Measurements from ENCODE around the gene SPRY4. TPM values are rescaled to one million over a fixed set of nuclear protein-coding genes. Genes with fewer than 3 reads are reported as not detected.

SPRY4 gene
- total and polyA plus RNA-seq, 2 of the 4 experiments (the other 2 are of a cell fraction) = 8.4 to 21.0 TPM

- no peak for DNase-seq
- no peak overlapping the region for H3K18ac ChIP-seq (ENCODE audit: low read depth, low read length)
- H2BK120ac ChIP-seq (ENCODE audit: low read depth, low read length) = no peak overlapping the region
- H3K36me3 ChIP-seq (ENCODE audit: control insufficient read depth, insufficient read depth, low read length) = no peaks in the 10 kb centered on the region
- H4K5ac ChIP-seq (ENCODE audit: low read depth, low read length) = peak overlapping the region; percentile 2; the same call in 1 of the 2 replicates
- no TSS peak for BruUV-seq (replicated peaks)
- no peak for ATAC-seq (ENCODE audit: low read depth)
- no peak overlapping the region for H3K4ac ChIP-seq (ENCODE audit: low read depth, low read length)
- no peak overlapping the region for H2AK5ac ChIP-seq (ENCODE audit: low read depth, low read length)
- no peaks in the 10 kb centered on the region for H4K20me1 ChIP-seq (ENCODE audit: insufficient read depth, low read length)
- no peak overlapping the region for H3K23ac ChIP-seq (ENCODE audit: low read depth, low read length)
- no peak overlapping the region for H2AK9ac ChIP-seq (replicated peaks; ENCODE audit: low read depth, low read length, poor library complexity)
- H3K4me1 ChIP-seq (ENCODE audit: control insufficient read depth, insufficient read depth, low read length) = 0 out of 2 replicates have a peak, but pooled peaks cover 2% of the 10 kb centered on the region
- H3K9me3 ChIP-seq (ENCODE audit: control insufficient read depth, insufficient read depth, low read length) = no peaks in the 10 kb centered on the region
- H3K56ac ChIP-seq (ENCODE audit: extremely low read depth, insufficient read depth, low read length) = no peak overlapping the region
- H2AFZ ChIP-seq (replicated peaks; ENCODE audit: low read length, poor library complexity) = no peak overlapping the region
- H4K91ac ChIP-seq (ENCODE audit: insufficient read depth, low read depth, low read length) = no peak overlapping the region
- no peak overlapping the region for H2BK20ac ChIP-seq (ENCODE audit: low read depth, low read length)
- CTCF ChIA-PET = no interaction called here
- no peak overlapping the region for H2BK15ac ChIP-seq (ENCODE audit: low read depth, low read length)
- H3K9ac ChIP-seq (ENCODE audit: low read depth, low read length) = no peak overlapping the region
- H3K4me3 ChIP-seq (ENCODE audit: insufficient read depth, low read depth, low read length) = no peak overlapping the region
- WGBS, 2 experiments (ENCODE audit: extremely low coverage in 2 of 2, insufficient read length in 1 of 2) = no CpG with 5 or more reads among the region's 5 CpGs
- intact Hi-C loops (cut with micrococcal nuclease) (no loop called here), in situ Hi-C loops (cut with MboI; ENCODE audit: low sequenced_read_pairs) (no loop called here), dilution Hi-C loops (cut with HindIII; ENCODE audit: low sequenced_read_pairs, unreplicated experiment) (no loop called here)
- H3K27me3 ChIP-seq (ENCODE audit: control insufficient read depth, insufficient read depth, low read length) = no peaks in the 10 kb centered on the region
- peaks cover 0 to 36% of the 10 kb centered on the region in 2 experiments; a peak in 2 of 4 replicates for H3K79me1 ChIP-seq (ENCODE audit: low read depth in 1 of 2, low read length in 2 of 2)
- H3K14ac ChIP-seq (replicated peaks; ENCODE audit: low read depth, low read length) = no peak overlapping the region
- H3K27ac ChIP-seq (ENCODE audit: insufficient read depth, low read length) = no peak overlapping the region
- H4K8ac ChIP-seq (ENCODE audit: low read depth in 2 of 2, low read length in 2 of 2) = peak overlapping the region in 1 of 2 experiments; percentile 45; a peak in 1 of 4 replicates
- TF ChIP-seq CHD1 (IDR thresholded peaks at IDR 0.05; ENCODE audit: low read depth, low read length) = no peak
- TF ChIP-seq RCOR1 (IDR thresholded peaks at IDR 0.05; ENCODE audit: insufficient replicate concordance, low read length) = no peak
- TF ChIP-seq, protein P1, sequence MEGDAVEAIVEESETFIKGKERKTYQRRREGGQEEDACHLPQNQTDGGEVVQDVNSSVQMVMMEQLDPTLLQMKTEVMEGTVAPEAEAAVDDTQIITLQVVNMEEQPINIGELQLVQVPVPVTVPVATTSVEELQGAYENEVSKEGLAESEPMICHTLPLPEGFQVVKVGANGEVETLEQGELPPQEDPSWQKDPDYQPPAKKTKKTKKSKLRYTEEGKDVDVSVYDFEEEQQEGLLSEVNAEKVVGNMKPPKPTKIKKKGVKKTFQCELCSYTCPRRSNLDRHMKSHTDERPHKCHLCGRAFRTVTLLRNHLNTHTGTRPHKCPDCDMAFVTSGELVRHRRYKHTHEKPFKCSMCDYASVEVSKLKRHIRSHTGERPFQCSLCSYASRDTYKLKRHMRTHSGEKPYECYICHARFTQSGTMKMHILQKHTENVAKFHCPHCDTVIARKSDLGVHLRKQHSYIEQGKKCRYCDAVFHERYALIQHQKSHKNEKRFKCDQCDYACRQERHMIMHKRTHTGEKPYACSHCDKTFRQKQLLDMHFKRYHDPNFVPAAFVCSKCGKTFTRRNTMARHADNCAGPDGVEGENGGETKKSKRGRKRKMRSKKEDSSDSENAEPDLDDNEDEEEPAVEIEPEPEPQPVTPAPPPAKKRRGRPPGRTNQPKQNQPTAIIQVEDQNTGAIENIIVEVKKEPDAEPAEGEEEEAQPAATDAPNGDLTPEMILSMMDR (conservative IDR thresholded peaks at IDR 0.05; ENCODE audit: low read depth, low read length) = no peak
- TF ChIP-seq MAZ (IDR thresholded peaks at IDR 0.05; ENCODE audit: borderline replicate concordance, low read depth, low read length) = no peak
- no peak for TF ChIP-seq NFE2L2 (IDR thresholded peaks at IDR 0.05; ENCODE audit: low read depth, low read length)
- no peak for TF ChIP-seq ELK1 (IDR thresholded peaks at IDR 0.05; ENCODE audit: borderline replicate concordance, low read depth, low read length)
- no peak for TF ChIP-seq MAFK (IDR thresholded peaks at IDR 0.05; ENCODE audit: low read depth, low read length)
- no peak for TF ChIP-seq POLR2A (IDR thresholded peaks at IDR 0.05; ENCODE audit: low read depth, low read length)
- no peak for TF ChIP-seq BHLHE40 (IDR thresholded peaks at IDR 0.05; ENCODE audit: low read depth, low read length)
- no peak for TF ChIP-seq CEBPB (IDR thresholded peaks at IDR 0.05; ENCODE audit: low read depth, low read length)
- TF ChIP-seq FOS (IDR thresholded peaks at IDR 0.05; ENCODE audit: low read depth, low read length) = no peak
- TF ChIP-seq SMC3 (IDR thresholded peaks at IDR 0.05; ENCODE audit: low read depth, low read length) = no peak
- TF ChIP-seq RFX5 (IDR thresholded peaks at IDR 0.05; ENCODE audit: low read depth, low read length) = no peak
- TF ChIP-seq MXI1 (IDR thresholded peaks at IDR 0.05; ENCODE audit: borderline replicate concordance, low read depth, low read length) = no peak
- TF ChIP-seq, protein P2, sequence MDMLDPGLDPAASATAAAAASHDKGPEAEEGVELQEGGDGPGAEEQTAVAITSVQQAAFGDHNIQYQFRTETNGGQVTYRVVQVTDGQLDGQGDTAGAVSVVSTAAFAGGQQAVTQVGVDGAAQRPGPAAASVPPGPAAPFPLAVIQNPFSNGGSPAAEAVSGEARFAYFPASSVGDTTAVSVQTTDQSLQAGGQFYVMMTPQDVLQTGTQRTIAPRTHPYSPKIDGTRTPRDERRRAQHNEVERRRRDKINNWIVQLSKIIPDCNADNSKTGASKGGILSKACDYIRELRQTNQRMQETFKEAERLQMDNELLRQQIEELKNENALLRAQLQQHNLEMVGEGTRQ (IDR thresholded peaks at IDR 0.05; ENCODE audit: low read depth, low read length) = no peak
- TF ChIP-seq RAD21 (IDR thresholded peaks at IDR 0.05; ENCODE audit: low read length) = no peak
- peak overlapping the region; percentile 20; the same call in 1 of the 2 replicates for H3K4me2 ChIP-seq (ENCODE audit: low read depth, low read length)
- no peak overlapping the region for H2BK5ac ChIP-seq (ENCODE audit: low read depth, low read length, poor library complexity, severe bottlenecking)
- H3K9me1 ChIP-seq (ENCODE audit: insufficient read depth, low read length) = peaks cover 10% of the 10 kb centered on the region
- POLR2A ChIA-PET (ENCODE audit: unreplicated experiment) = no interaction called here
Observed at GRCh38 chr5:142287973-142288313, 36.9 kb downstream of the SPRY4 start.

All from IMR-90 (cell line).